Stromal cell of bone marrow (primary cell): ENCODE measurements around the gene GOLGA6L10.
"Not testable (repeated sequence)": the region's sequence is repeated elsewhere in the genome, so short reads cannot be mapped to it uniquely, and the experiment has no call there.

Experiments
- DNase-seq: peaks from one replicate; pipeline ENCODE4 v3.0.0-alpha.2; 2012; ENCODE audit warnings: low read depth

Gene GOLGA6L10

GRCh38 chr15:82317516-82317915 lies 31.8 kb downstream of the GOLGA6L10 start:
- DNase-seq, result not testable (repeated sequence)

DNA sequence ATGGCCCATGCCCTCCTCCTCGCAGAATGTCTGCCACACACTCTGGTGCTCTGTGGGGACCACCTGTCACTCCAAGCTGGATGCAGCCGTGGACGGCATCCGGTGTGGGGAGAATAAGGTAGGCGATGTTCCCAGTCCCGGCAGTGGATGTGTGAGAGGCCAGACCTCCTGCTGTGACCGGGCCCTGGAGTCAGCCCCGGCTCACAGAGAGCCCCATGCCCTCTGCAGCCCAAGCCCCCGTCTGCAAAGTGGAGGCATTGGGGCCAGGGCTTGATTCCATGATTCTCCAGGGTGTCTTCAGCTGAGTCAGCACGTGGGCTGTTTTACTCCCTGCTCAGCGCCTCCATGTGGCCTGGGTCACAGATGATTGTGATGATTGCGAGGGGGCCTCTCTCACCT lies 32.2 kb downstream of the GOLGA6L10 start:
- no peak for DNase-seq

DNA sequence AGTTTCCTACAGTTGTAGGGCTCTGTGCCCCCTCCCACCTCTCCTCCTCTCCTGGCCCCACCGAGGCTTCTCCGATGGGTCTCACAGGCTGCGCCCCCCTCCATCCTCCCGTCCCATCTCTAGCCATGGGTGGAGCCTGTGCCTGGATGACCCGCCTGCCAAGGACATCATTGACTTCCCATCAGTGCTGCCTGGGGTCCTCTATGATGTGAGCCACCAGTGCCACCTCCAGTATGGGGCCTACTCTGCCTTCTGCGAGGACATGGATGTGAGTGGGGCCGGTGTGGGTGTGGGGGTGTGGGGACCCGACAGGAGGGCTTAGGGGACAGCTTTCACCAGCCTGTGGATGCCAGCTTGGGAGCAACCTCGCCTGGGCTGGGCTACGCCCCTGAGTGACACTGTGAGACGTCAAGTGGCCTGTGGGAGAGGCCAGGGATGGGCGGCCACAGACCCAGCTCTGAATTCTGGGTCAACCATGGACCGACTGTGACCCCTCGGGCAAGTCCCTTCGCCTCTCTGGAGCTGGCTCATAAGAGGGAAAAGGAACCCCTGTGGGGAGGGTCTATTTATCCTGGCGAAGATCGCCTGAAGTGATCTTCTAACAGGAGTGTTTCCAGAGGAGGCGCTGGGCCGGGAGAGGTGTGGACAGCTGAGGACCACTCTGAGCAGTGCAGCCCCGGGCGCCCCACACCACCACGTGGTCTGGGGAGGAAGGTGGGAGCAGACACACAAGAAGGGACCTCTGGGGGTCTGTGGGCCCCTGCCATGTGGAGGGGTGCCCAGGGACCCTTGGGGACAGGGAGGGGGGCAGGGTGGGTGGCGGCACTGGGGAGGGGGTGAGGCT lies 32.8 kb downstream of the GOLGA6L10 start:
- not testable (repeated sequence) for DNase-seq

DNA sequence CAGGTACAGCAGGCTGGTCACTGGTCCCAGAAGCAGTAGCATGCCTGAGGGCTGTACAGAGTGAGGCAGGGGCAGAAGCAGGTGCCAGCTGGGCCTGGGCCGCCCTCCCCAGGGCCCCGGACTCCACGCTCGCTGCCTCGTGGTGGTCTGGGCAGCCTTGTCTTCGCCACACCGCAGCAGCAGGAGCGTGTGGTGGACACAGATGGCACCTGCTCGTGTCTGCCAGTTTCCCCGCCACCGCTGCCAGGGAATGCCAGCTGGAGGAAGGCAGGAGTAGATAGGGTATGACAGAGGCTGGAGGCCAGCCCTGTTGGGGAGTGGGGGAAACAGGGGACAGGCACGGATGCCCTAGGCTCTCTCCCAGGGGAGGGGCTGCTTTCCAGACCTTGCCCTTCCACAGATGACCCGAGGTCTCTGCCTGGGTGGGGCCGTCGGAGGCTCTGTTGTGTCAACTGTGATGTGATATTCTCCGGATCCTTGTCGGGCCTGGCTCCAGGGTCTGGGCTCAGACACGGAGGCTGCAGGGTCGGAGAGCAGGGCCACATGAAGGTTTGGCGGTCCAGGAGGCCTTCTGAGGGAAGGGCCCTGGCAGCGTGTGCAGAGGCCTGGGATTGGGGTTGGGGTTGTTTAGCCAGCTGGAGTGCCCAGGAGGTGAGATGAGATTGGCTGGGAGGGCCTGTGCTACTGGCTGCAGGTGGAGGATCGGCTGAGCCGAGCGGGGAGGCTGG lies 33.6 kb downstream of the GOLGA6L10 start:
- no peak for DNase-seq

GRCh38 chr15:82314769-82315518 lies 34.3 kb downstream of the GOLGA6L10 start:
- no peak for DNase-seq

GRCh38 chr15:82313951-82314768 lies 35.1 kb downstream of the GOLGA6L10 start:
- not testable (repeated sequence) for DNase-seq

- DNase-seq, result no peak
Measured at GRCh38 chr15:82313446-82313845, 35.8 kb downstream of the GOLGA6L10 start.

GRCh38 chr15:82312586-82313349 lies 36.5 kb downstream of the GOLGA6L10 start:
- DNase-seq, result peak; percentile 6

DNA sequence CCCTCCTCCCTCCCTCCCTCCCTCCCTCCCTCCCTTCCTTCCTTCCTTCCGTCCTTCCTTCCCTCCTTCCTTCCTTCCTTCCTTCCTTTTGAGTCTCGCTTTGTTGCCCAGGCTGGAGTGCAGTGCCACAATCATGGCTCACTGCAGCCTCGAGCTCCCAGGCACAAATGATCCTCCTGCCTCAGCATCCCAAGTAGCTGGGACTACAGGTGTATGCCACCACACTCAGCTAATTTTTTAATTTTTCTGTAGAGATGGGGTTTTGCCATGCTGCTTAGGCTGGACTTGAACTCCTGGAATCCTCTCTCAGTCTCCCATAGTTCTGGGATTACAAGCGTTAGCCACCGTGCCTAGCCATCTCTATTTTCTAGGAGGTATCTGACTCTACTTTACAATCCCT lies 38.0 kb downstream of the GOLGA6L10 start:
- not testable (repeated sequence) for DNase-seq

GRCh38 chr15:82309802-82310201 lies 39.5 kb downstream of the GOLGA6L10 start:
- DNase-seq, result no peak

GRCh38 chr15:82307714-82308081 lies 41.6 kb downstream of the GOLGA6L10 start:
- no peak for DNase-seq

DNA sequence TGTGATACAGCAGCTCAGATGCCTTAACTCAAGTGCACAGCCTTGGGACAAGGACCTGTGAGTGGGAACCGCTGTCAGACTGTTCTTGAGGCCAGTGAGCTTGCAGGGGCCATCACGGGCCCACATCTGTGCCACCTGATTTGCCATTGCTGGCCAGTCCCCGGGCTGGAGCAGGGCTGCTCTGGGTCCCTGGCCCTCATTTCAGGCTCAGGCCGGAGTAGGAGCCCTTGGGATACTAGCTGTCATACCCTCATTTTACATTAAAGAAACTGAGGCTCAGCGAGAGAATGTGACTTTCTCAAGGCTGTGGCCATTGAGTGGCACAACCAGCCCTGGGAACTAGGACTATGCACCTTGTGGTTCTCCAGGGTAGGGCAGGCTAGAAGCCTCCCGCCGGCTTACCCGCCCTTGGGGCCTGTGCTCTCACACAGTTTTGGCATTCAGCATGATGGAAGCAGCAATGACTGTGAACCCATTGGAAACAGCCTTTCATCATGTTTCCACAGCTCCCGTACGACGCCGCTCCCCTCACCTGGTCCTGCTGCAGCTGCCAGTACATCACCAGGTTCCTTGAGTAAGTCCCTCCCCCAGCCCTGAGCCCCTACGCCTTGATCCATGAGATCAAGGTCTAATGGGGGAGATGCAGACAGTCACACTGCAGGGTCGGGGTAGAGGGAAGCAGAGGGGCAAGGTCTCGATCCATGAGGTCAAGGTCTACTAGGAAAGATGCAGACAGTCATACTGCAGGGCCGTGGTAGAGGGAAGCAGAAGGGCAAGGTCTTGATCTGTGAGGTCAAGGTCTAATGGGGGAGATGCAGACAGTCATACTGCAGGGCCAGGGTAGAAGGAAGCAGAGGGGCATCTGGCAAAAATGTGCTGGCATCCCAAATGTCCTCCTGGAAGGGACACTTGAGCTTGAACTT lies 42.2 kb downstream of the GOLGA6L10 start:
- no peak for DNase-seq

DNA sequence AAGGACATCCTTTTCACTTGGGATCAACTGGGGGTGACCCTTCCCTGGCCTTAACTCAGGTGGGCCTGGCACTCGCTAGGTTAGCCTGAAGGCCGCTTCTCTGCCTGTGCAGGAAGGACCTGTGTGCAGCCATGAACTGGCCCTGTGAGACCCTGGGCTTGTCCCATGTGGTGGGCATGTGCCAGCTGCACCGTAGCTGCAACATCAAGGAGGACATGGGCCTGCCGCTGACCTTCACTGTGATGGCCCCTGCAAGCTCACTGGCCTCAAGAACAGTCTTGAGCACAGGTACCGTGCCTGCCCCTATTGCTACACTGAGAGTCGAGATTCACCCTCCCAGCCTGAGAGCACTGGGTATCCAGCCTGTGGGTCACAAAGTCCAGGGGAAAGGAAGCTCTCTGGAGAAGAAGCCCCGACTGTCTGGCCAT lies 43.6 kb downstream of the GOLGA6L10 start:
- DNase-seq, result no peak

DNA sequence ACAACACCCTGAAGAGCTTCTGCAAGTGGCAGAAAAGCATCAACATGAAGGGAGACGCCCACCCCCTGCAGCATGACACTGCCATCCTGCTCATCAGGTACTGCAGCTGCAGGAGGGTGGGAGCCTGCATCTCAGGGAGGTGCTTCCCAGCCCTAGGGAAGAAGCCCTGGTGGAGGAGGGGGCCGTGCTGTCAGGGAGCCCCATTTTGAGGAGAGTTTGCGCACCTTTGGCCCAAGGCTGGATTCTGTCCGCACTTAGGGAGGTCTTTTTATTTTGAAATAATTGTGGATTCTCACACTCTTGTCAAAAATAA lies 44.5 kb downstream of the GOLGA6L10 start:
- no peak for DNase-seq

DNA sequence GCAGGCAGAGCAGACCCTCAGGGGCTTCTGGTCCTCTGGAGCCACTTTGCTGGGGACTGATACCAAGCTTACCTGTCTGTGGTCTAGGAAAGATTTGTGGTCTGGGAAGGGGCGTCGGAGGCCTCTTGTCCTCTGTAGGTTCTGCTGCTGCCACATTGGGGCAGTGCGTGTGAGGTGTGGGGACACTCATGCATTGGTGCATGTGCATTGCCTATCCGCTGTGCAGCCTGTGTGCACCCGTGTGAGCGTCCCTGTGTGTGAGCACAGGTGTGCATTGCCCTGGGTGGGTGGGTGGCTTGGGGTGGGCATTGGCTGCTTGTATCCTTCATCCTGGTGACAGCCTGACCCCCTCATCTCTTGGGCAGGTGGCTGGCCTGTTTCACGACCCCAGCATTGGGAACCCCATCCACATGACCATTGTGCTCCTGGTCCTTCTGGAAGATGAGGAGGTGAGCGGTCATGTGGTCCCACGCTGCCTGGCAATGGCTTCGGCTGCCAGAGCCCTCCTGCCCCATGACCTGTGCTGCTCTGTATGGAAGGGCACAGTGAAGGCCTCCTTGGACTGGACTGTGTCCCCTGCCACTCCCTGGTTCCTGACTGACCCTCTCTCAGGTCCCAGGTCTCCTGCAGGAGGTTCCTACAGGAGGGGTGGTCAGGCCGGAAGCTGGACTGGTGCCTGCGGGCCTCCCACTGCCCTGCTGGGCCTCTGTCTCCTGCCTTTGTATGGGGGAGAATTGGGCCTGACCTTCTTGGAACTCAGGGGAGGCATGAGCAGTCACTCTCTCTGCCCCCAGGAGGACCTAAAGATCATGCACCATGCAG lies 45.1 kb downstream of the GOLGA6L10 start:
- no peak for DNase-seq

DNA sequence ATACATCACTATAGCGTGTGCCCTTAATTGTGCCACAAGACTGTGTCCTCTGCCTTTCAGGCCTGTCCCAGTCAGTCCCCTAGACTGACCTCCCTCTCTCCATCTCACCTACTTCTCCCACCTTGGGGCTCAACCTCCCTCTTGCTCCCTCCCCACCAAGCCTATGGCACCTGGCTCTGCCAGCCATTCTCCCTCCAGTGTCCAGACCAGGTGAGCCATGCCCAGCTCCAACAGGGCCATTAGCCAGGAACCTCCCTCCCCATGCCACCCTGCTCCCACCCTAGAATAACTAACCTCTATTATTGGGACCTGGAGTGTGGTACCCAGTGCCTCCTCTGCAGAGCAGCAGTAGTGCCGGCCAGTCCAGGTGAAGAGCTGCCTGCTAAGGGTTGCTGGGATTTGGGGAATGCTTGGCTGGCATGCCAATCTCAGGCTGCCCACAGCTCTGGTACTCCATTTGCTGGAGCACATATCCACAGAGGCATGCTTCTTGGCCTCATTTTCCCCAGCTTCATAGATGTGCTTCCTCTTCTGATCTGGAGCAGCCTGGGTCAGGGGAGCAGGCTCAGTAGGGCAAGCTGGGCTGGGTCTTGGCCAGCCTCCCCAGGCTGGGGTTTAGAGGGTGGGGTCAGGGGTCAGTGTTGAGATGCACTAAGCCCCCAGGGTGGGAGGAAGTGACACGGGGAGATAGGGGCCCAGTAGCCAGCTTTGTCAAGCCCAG lies 47.8 kb downstream of the GOLGA6L10 start:
- DNase-seq, result no peak

DNA sequence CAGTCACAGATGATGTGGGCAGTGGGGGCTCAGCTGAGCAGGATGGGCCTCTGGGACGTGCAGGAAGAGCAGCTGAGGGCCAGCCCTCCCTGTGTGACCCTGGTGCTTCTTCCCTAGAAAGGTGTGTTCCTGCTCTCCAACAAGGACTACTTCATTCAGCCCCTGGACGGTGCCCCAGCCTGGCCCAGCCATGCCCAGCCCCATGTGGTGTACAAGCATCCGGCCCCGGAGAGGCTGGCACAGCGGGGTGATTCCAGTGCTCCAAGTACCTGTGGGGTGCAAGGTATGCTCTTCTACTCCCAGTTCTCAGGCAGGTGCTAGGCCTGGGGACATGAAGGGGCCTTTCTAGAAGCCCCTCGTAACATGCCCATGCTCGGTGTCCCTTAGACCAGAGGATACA lies 48.4 kb downstream of the GOLGA6L10 start:
- no peak for DNase-seq

- not testable (repeated sequence) for DNase-seq
Measured at GRCh38 chr15:82300326-82300725, 48.9 kb downstream of the GOLGA6L10 start.
